Occipital lobe (tissue), 3 donors: ENCODE results near the gene WAS. TPM values are rescaled to one million over a fixed set of nuclear protein-coding genes. Genes with fewer than 3 reads are reported as not detected.
A peak's percentile ranks its signal among the peaks of the same experiment; 100 is the strongest.

Experiments used
- DNase-seq: peaks from one replicate; lab custom pipeline; 2025; lab: John Stamatoyannopoulos, UW
- small RNA-seq: library from RNA; depleted of rRNA; stranded (forward); fragments of <200 nt; gene quantifications from one replicate; pipeline ENCODE3, GENCODE V24; 2014
- total RNA-seq: library from RNA; depleted of rRNA; stranded (reverse); fragments of >200 nt; gene quantifications from one replicate; pipeline ENCODE4 v1.2.3, GENCODE V29; 2014

Gene WAS
- total RNA-seq, 1 donor from 2014 or later, result 0.16 TPM

- no peak for DNase-seq
Observed at GRCh38 chrX:48711929-48712505, 28.4 kb downstream of the WAS start.

GRCh38 chrX:48713847-48714246 is 30.2 kb downstream of the WAS start:
- no peak for DNase-seq

- no peak for DNase-seq
Observed at GRCh38 chrX:48714573-48714972, 31.0 kb downstream of the WAS start.

- DNase-seq, result no peak
Observed at GRCh38 chrX:48715072-48715471, 31.5 kb downstream of the WAS start.

- no peak for DNase-seq
Observed at GRCh38 chrX:48715876-48716502, 32.4 kb downstream of the WAS start.

DNA sequence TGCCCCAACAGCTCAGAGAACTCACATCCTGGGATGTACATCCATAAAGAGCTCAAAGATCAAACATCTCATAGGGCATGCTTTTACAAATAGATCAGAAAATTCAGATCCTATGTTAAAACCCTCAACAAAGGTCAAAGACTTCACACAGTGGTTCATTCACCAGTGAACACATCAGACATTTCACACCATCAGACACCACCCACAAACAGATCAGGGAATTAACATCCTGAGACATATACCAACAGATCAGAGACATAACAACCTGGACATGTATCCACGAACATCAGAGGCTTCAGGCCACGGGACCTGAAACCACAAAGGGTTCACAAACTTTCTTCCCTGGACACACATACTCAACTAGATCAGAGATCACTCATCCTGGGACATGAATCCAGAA is 36.4 kb downstream of the WAS start:
- no peak for DNase-seq

DNA sequence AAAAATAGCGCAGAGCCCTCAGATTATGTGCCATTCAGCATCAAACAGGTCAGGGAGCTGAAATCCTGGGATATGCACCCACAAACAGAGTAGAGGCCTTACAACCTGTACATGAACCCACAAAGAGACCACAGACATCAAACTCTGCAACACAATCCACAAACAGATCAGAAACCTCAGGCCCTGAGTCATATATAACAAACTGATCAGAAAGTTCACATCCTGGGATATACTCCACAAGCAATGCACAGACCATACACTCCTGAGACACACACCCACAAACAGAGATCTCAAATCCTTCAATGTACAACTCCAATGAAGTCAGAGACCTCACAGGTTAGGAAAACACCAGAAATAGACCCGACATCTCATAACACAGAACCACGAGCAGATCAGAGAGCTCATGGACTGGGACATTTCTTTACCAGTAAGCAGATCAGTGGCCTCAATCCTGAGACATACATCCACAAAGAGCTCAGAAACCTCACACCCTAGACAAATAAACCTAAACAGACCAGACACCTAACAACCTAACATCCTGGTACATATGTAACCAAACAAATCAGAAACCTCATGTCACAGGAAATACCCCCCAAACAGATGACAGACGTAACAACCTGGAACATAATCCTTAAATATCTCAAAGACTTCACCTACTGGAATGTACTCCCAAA is 37.1 kb downstream of the WAS start:
- no peak for DNase-seq

- no peak for DNase-seq
Observed at GRCh38 chrX:48721916-48722315, 38.3 kb downstream of the WAS start.

DNA sequence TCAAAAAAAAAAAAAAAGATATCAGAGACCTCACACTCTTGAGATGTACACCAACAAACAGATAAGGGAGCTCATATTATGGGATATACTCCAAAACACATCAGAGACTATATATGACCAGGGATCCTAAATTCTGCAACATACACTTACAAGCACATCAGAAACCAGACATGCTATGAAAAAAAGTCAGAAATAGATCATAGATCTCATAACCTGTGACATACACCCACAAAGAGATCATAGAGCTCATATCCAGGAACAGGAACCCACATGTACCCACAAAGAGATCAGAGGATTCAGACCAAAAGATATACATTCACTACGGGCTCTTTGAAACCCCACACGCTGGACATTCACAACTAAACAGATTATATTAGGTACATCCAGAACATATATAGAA is 43.0 kb downstream of the WAS start:
- no peak for DNase-seq

GRCh38 chrX:48728653-48729052 is 45.1 kb downstream of the WAS start:
- DNase-seq, result no peak

DNA sequence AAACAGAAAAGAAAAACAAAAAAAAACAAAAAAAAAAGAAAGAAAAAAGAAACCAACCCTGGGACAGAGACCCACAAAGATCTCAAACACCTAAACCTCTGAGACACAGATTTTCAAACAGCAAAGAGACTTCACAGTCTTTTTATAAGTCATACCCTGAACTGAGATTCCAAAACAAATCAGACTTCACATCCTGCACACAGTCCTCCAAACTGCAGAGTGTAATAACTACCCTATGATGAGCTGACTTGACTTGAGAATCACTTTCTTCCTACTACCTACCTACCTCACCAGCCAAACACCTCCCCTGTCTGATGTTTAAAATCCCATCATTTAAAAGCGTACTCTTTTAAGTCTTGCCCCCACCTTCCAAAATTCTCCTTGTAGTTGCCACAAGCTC is 52.7 kb downstream of the WAS start:
- no peak for DNase-seq

DNA sequence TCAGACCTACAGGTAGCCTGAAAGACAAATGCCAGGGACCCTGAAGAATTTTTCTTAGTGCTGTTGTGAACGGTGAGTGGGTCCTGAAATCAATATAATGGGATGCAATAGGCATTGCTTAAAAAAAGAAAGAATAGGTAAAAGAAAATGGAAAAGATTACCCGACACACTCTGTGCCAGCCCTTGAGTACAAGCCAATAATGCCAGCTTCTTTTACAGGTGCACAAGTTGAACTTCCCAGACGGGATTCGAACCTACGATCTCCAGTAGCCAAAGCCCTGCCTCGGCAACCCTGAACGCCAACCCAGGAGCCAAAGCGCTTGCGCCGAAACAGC is 53.2 kb downstream of the WAS start:
- DNase-seq, result no peak

- peak; percentile 90 for DNase-seq
Observed at GRCh38 chrX:48737213-48737938, 53.8 kb downstream of the WAS start.

DNA sequence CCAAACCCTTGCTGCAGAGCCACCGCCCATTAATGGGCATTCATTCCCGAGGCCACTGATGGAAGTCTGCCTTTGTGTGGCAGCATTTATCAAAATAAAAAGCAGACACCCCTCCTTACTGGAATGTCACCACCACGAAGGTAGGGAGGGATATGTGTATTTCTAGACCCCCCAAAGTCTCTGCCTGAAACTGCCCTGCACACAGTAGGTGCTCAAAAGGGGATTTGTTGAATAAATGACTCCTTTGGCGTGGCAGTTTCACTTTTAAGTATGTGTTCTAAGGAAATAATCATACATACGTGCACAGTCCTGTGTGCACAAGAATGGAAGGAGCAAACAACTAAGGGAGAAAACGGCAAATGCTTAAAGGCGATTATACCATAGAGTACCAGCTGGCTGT is 54.3 kb downstream of the WAS start:
- no peak for DNase-seq

Small RNA genes within 50 kb of the gene (small RNA-seq; reads per million reads assigned to genes)
- not detected for gene RNU6-1056P

Other genes with a start within 250 kb of the WAS start
- gene SLC38A5, start 213.5 kb upstream of the WAS start, total RNA-seq, result 26.5 TPM
- gene FTSJ1, start 207.6 kb upstream of the WAS start, total RNA-seq, result 36.3 TPM
- gene PORCN, start 174.8 kb upstream of the WAS start, total RNA-seq, result 5.5 TPM
- 43.5 TPM for gene EBP, start 162.0 kb upstream of the WAS start, total RNA-seq
- 6.2 TPM for gene TBC1D25, start 144.1 kb upstream of the WAS start, total RNA-seq
- gene RBM3, start 109.3 kb upstream of the WAS start, total RNA-seq, result 172 TPM
- gene WDR13, start 86.3 kb upstream of the WAS start, total RNA-seq, result 80.0 TPM
- gene SUV39H1, start 12.9 kb downstream of the WAS start, total RNA-seq, result 2.8 TPM
- not detected for gene GLOD5, start 77.9 kb downstream of the WAS start, total RNA-seq
- 0.31 TPM for gene GATA1, start 102.8 kb downstream of the WAS start, total RNA-seq
- gene HDAC6, start 118.3 kb downstream of the WAS start, total RNA-seq, result 64.1 TPM
- gene ERAS, start 142.7 kb downstream of the WAS start, total RNA-seq, result not detected
- 48.7 TPM for gene PCSK1N, start 151.8 kb downstream of the WAS start, total RNA-seq
- 27.9 TPM for gene TIMM17B, start 214.0 kb downstream of the WAS start, total RNA-seq
- gene PQBP1, start 214.1 kb downstream of the WAS start, total RNA-seq, result 26.8 TPM
- 8.7 TPM for gene SLC35A2, start 227.8 kb downstream of the WAS start, total RNA-seq
- 10.6 TPM for gene PIM2, start 235.2 kb downstream of the WAS start, total RNA-seq